HepG2 (cell line): ENCODE results near the gene ZNF142. TPM values are rescaled to one million over a fixed set of nuclear protein-coding genes. Genes with fewer than 3 reads are reported as not detected.

Experiments
- ATAC-seq: fragments of 200-7000 bp; cut with Tn5 transposase; 3 replicates; pipeline ENCODE4 v1.9.1; 2020; ENCODE audit warnings: mild to moderate bottlenecking, moderate library complexity
- BruUV-seq: library from RNA; stranded (reverse); fragments of 400-500 nt; replicated peaks from 2 replicates; lab custom pipeline; 2021; lab: Mats Ljungman, UMichigan
- CTCF ChIA-PET: fragments of 300-600 bp; formaldehyde crosslinking; extraction: SDS; loops from one replicate; lab custom pipeline; 2021; ENCODE audit warnings: low total read pairs, inconsistent platforms, low intra/inter-chr PET ratio; lab: Yijun Ruan, JAX
- POLR2A ChIA-PET: fragments of 350-600 bp; sonication (Branson Sonifier 250); formaldehyde crosslinking; loops from one replicate; lab custom pipeline; 2020; ENCODE audit warnings: antibody characterized with exemption, inconsistent platforms; lab: Yijun Ruan, JAX
- DNase-seq: peaks from one replicate; pipeline ENCODE4 v3.0.0-alpha.2; 2015; ENCODE audit warnings: low spot score
- FAIRE-seq: peaks from 3 replicates; lab custom pipeline; 2011; peaks lifted over from hg19 to GRCh38; lab: Jason Lieb, UNC
- H2AFZ ChIP-seq: one replicate; pipeline ENCODE4 v1.6.1; 2011; ENCODE audit warnings: low read length, inconsistent platforms
- H3K27ac ChIP-seq: fragments of 300-600 bp; 3 replicates; pipeline ENCODE4 v1.8.0; 2011; ENCODE audit warnings: mixed run types, mild to moderate bottlenecking, mixed read lengths, low read length, inconsistent platforms; ENCODE audit not compliant: insufficient read depth; ENCODE audit errors: extremely low read length
- H3K27me3 ChIP-seq, 2 experiments: fragments of 200-600 bp in 1 of 2; 2 replicates in 1 of 2; 3 replicates in 1 of 2; pipeline versions ENCODE4 v1.6.0 to v1.8.0; 2011; ENCODE audit warnings: low read length in 2 of 2, mild to moderate bottlenecking in 2 of 2, moderate library complexity in 2 of 2, inconsistent platforms in 1 of 2; ENCODE audit not compliant: insufficient read depth in 2 of 2, control insufficient read depth in 1 of 2
- H3K36me3 ChIP-seq, 2 experiments: fragments of 200-600 bp in 1 of 2; replicated peaks in 1 of 2; 2 replicates in 1 of 2; 3 replicates in 1 of 2; pipeline versions ENCODE4 v1.5.1 to v1.8.0; 2011; ENCODE audit warnings: low read length in 2 of 2, inconsistent platforms in 1 of 2; ENCODE audit not compliant: insufficient read depth in 2 of 2, control insufficient read depth in 1 of 2
- H3K4me1 ChIP-seq: 2 replicates; pipeline ENCODE4 v1.5.1; 2012; ENCODE audit warnings: low read length, inconsistent platforms; ENCODE audit not compliant: insufficient read depth
- H3K4me2 ChIP-seq: 2 replicates; pipeline ENCODE4 v1.6.0; 2011; ENCODE audit warnings: low read depth, low read length, inconsistent platforms
- H3K4me3 ChIP-seq, 3 experiments: fragments of 200-600 bp in 1 of 3; sonication (generic), shearing (Covaris generic) in 1 of 3; replicated peaks in 1 of 3; 2 replicates each; pipeline ENCODE4 v1.5.1; 2011 to 2016; ENCODE audit warnings: low read length in 3 of 3, inconsistent platforms in 2 of 3, low read depth in 2 of 3, mild to moderate bottlenecking in 2 of 3, control low read depth in 1 of 3, mixed read lengths in 1 of 3; ENCODE audit not compliant: insufficient read depth in 1 of 3
- H3K79me2 ChIP-seq: one replicate; pipeline ENCODE4 v1.6.1; 2011; ENCODE audit warnings: low read length, inconsistent platforms; ENCODE audit not compliant: insufficient read depth
- H3K9ac ChIP-seq: 2 replicates; pipeline ENCODE4 v1.6.0; 2011; ENCODE audit warnings: mild to moderate bottlenecking, low read depth, low read length, inconsistent platforms; ENCODE audit not compliant: insufficient read depth
- H3K9me3 ChIP-seq: 2 replicates; pipeline ENCODE4 v1.5.1; 2012; ENCODE audit warnings: mild to moderate bottlenecking, low read length
- H4K20me1 ChIP-seq: 2 replicates; pipeline ENCODE4 v1.6.0; 2011; ENCODE audit warnings: inconsistent platforms, mild to moderate bottlenecking, low read length, moderate library complexity; ENCODE audit not compliant: insufficient read depth
- AGO2 ChIP-seq: fragments of 200-400 bp; formaldehyde crosslinking; optimal IDR thresholded peaks from 2 replicates; pipeline ENCODE3; 2017; ENCODE audit warnings: mild to moderate bottlenecking, low read depth, low read length, moderate library complexity
- ARID4A ChIP-seq: sonication (generic); formaldehyde crosslinking; IDR thresholded peaks from 2 replicates; pipeline ENCODE4 v1.5.0; 2020; ENCODE audit warnings: mild to moderate bottlenecking, missing genetic modification reagents, borderline replicate concordance
- EED ChIP-seq: sonication (generic); formaldehyde crosslinking; IDR thresholded peaks from 2 replicates; pipeline ENCODE4 v1.5.0; 2020; ENCODE audit warnings: mild to moderate bottlenecking, missing genetic modification reagents
- HNRNPL ChIP-seq: fragments of 200-400 bp; formaldehyde crosslinking; IDR thresholded peaks from 2 replicates; pipeline ENCODE4 v1.6.1; 2017; ENCODE audit warnings: mild to moderate bottlenecking, low read depth, low read length
- MEF2D ChIP-seq: sonication (generic); formaldehyde crosslinking; IDR thresholded peaks from 2 replicates; pipeline ENCODE4 v1.5.1; 2020; ENCODE audit warnings: mild to moderate bottlenecking, missing genetic modification reagents
- WGBS: methylation state at CpG from one replicate; pipeline ENCODE4 v1.1.6; 2017; ENCODE audit warnings: low lambda C conversion rate; 5-methylcytosine and 5-hydroxymethylcytosine counted together
- in situ Hi-C: cut with HindIII; loops from 2 replicates; pipeline ENCODE4 v1.10.0; 2017; ENCODE audit warnings: low pct_unique_long_range_greater_than_20kb; ENCODE audit not compliant: extremely low pct_ligation_motif_present
- intact Hi-C: fragments of 100-400 bp; cut with micrococcal nuclease; formaldehyde crosslinking; loops from one replicate; pipeline ENCODE4 v1.10.0; 2022; ENCODE audit not compliant: unreplicated experiment
- polyA plus RNA-seq, 8 experiments: library from polyadenylated mRNA; depleted of rRNA in 3 of 8; stranded (reverse) in 7 of 8; unstranded in 1 of 8; fragments of >200 nt; fragmentation: Illumina TruSeq in 4 of 8; extraction: Trizol in 4 of 8; gene quantifications; 2 replicates each; pipeline versions ENCODE4 v1.2.1 to v1.2.3, GENCODE V29; 2011 to 2016; ENCODE audit warnings: low read depth in 4 of 8, missing spikeins in 1 of 8, mixed read lengths in 1 of 8; ENCODE audit not compliant: insufficient read depth in 1 of 8
- total RNA-seq, 5 experiments: library from RNA; depleted of rRNA; stranded (reverse); fragments of >200 nt; fragmentation: Illumina TruSeq; extraction: Trizol; gene quantifications; 2 replicates each; pipeline ENCODE4 v1.2.3, GENCODE V29; 2016; ENCODE audit warnings: low read depth in 1 of 5
- TF ChIP-seq, protein P1 (sequence below): sonication (generic); formaldehyde crosslinking; IDR thresholded peaks from 2 replicates; pipeline ENCODE4 v1.4.0; 2020; ENCODE audit warnings: mild to moderate bottlenecking, missing genetic modification reagents

ZNF142 gene
- total and polyA plus RNA-seq, 2 of the 13 experiments (the other 11 are each of a cell fraction or from before 2014, with no cell fraction given), result 4.8 to 11.4 TPM

- Histone ChIP-seq H2AFZ (no peak overlapping the region), H3K9ac (no peak overlapping the region), H3K4me2 (no peak overlapping the region), H3K9me3 (no peaks in the 10 kb centered on the region), H3K27me3 (no peaks in the 10 kb centered on the region), H3K4me3 (no peak overlapping the region), H3K79me2 (no peaks in the 10 kb centered on the region), H3K36me3 (peaks cover 43 to 76% of the 10 kb centered on the region in 2 experiments), H3K4me1 (peaks cover 11% of the 10 kb centered on the region; the same call in 1 of the 2 replicates), H4K20me1 (no peaks in the 10 kb centered on the region), H3K27ac (no peak overlapping the region)
- intact Hi-C loops, result no loop called here
- DNase-seq, result no peak
- TF ChIP-seq HNRNPL (0 out of 2 replicates have a peak, but pooled peaks have one; percentile 38), AGO2 (peak; percentile 25), ARID4A (0 out of 2 replicates have a peak, but pooled peaks have one; percentile 22), MEF2D (no peak), EED (CRISPR knock-in tag) (no peak)
- TF ChIP-seq, protein P1, sequence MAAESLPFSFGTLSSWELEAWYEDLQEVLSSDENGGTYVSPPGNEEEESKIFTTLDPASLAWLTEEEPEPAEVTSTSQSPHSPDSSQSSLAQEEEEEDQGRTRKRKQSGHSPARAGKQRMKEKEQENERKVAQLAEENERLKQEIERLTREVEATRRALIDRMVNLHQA (CRISPR knock-in tag), result no peak
- POLR2A ChIA-PET, result no interaction called here
- 88% methylated on average over 11 of the region's 11 CpGs for WGBS
- BruUV-seq, result no TSS peak
- in situ Hi-C loops, result loop anchor here (5.0 kb wide), 1 partner anchor 372 kb away; the partner anchor contains the start of genes AAMP and PNKD
- no peak for FAIRE-seq
- ATAC-seq, result peak; percentile 20
- CTCF ChIA-PET, result no interaction called here
Measured at GRCh38 chr2:218644721-218645120, 14.7 kb downstream of the ZNF142 start.
